NCI-H2107 (cell line): ENCODE data around the gene NDOR1.

ENCODE experiments used
- DNase-seq: peaks from one replicate; lab custom pipeline; 2025; lab: John Stamatoyannopoulos, UW

The NDOR1 gene

GRCh38 chr9:137221095-137221505 lies 15.6 kb downstream of the NDOR1 start:
- DNase-seq, result no peak

GRCh38 chr9:137221506-137222111 lies 16.1 kb downstream of the NDOR1 start:
- DNase-seq, result no peak

- no peak for DNase-seq
Observed at GRCh38 chr9:137222190-137223077, 16.9 kb downstream of the NDOR1 start, which contains the start of gene RNF208. Gene RNF208, minus strand, starts transcription at chr9:137222240. Its CDS starts 1,028 bp downstream, at chr9:137221212.

- peak; percentile 98 for DNase-seq
Observed at GRCh38 chr9:137223078-137223970, 17.8 kb downstream of the NDOR1 start.

- DNase-seq, result no peak
Observed at GRCh38 chr9:137224830-137225694, 19.6 kb downstream of the NDOR1 start, which contains the start of gene CYSRT1. Gene CYSRT1, plus strand, starts transcription at chr9:137225174. Its CDS starts 448 bp downstream, at chr9:137225622.

- no peak for DNase-seq
Observed at GRCh38 chr9:137225699-137226331, 20.3 kb downstream of the NDOR1 start.

- no peak for DNase-seq
Observed at GRCh38 chr9:137226338-137227053, 21.0 kb downstream of the NDOR1 start.

- DNase-seq, result peak; percentile 62
Observed at GRCh38 chr9:137227054-137227852, 21.8 kb downstream of the NDOR1 start, which contains the start of gene RNF224. Gene RNF224, plus strand, starts transcription at chr9:137227502. Its CDS starts 834 bp downstream, at chr9:137228336.

- DNase-seq, result no peak
Observed at GRCh38 chr9:137227853-137228505, 22.5 kb downstream of the NDOR1 start.

- DNase-seq, result no peak
Observed at GRCh38 chr9:137228506-137228967, 23.0 kb downstream of the NDOR1 start.

- no peak for DNase-seq
Observed at GRCh38 chr9:137228968-137229896, 23.7 kb downstream of the NDOR1 start.

GRCh38 chr9:137229903-137230704 lies 24.6 kb downstream of the NDOR1 start:
- no peak for DNase-seq

GRCh38 chr9:137230705-137231371 lies 25.3 kb downstream of the NDOR1 start, which contains the start of gene SLC34A3:
Gene SLC34A3, plus strand, starts transcription at chr9:137230901. Its CDS starts 802 bp downstream, at chr9:137231703.
- DNase-seq, result no peak

GRCh38 chr9:137231372-137232039 lies 26.0 kb downstream of the NDOR1 start:
- no peak for DNase-seq

GRCh38 chr9:137232101-137232500 lies 26.6 kb downstream of the NDOR1 start:
- DNase-seq, result no peak
